Coronary artery (tissue), 2 donors: ENCODE measurements around the gene C9orf40.

ENCODE experiments used
- DNase-seq: peaks from one replicate; pipeline ENCODE4 v3.0.0-alpha.2; 2017; ENCODE audit warnings: low spot score
- H3K27ac ChIP-seq, 2 donors: fragments of 200-600 bp; sonication (generic); one replicate each; pipeline ENCODE4 v1.5.1; 2016 to 2019
- H3K4me3 ChIP-seq: fragments of 200-600 bp; sonication (generic); 2 replicates; pipeline ENCODE4 v1.5.1; 2016; ENCODE audit warnings: mild to moderate bottlenecking, moderate library complexity
- CTCF ChIP-seq: fragments of 200-600 bp; sonication (generic); IDR thresholded peaks from one replicate; pipeline ENCODE4 v1.5.1; 2019; ENCODE audit warnings: antibody characterized with exemption

Gene C9orf40

GRCh38 chr9:74952201-74953151 is at the start of gene C9orf40:
C9orf40 (minus strand) TSS chr9:74952912; CDS start chr9:74952611, 301 bp downstream.
- peak within 1 kb of the TSS; percentile 90 for H3K4me3 ChIP-seq

GRCh38 chr9:75001719-75002421 is 49.2 kb upstream of the C9orf40 start:
- TF ChIP-seq CTCF, result peak; percentile 64
- no peak for DNase-seq
- Histone ChIP-seq H3K4me3 (no peak overlapping the region), H3K27ac (no peak overlapping the region)

More at GRCh38 chr9:74952201-74953151, at the start of gene C9orf40:
- peak; percentile 64 for TF ChIP-seq CTCF
- DNase-seq, result peak; percentile 89
- H3K27ac ChIP-seq, result peak within 1 kb of the TSS; percentile 86 to 97

- no peak for TF ChIP-seq CTCF
- H3K27ac ChIP-seq, result no peak overlapping the region
Observed at GRCh38 chr9:75000835-75001234, 48.1 kb upstream of the C9orf40 start.

GRCh38 chr9:74985041-74985440 is 32.3 kb upstream of the C9orf40 start:
- Histone ChIP-seq H3K4me3 (no peak overlapping the region), H3K27ac (no peak overlapping the region)
- DNase-seq, result no peak
- no peak for TF ChIP-seq CTCF

More at GRCh38 chr9:75000835-75001234, 48.1 kb upstream of the C9orf40 start:
- DNase-seq, result no peak
- H3K4me3 ChIP-seq, result no peak overlapping the region

- no peak overlapping the region for H3K27ac ChIP-seq
- DNase-seq, result no peak
- no peak overlapping the region for H3K4me3 ChIP-seq
- no peak for TF ChIP-seq CTCF
Observed at GRCh38 chr9:74983709-74984108, 31.0 kb upstream of the C9orf40 start.

GRCh38 chr9:74979844-74980243 is 27.1 kb upstream of the C9orf40 start:
- no peak for TF ChIP-seq CTCF
- no peak overlapping the region for H3K27ac ChIP-seq
- DNase-seq, result no peak
- no peak overlapping the region for H3K4me3 ChIP-seq
